Upper lobe of right lung (tissue), 1 donor: Measurements from ENCODE around the gene DAPK2. TPM values are rescaled to one million over a fixed set of nuclear protein-coding genes. Genes with fewer than 3 reads are reported as not detected.

Source experiments
- ATAC-seq: fragments of 200-7000 bp; cut with Tn5 transposase; one replicate; pipeline ENCODE4 v1.9.1; 2020; ENCODE audit warnings: mild to moderate bottlenecking, moderate library complexity
- DNase-seq: peaks from one replicate; pipeline ENCODE4 v3.0.0-alpha.2; 2020
- H3K27ac ChIP-seq: fragments of 200-600 bp; one replicate; pipeline ENCODE4 v1.8.0; 2022
- H3K27me3 ChIP-seq: fragments of 200-600 bp; one replicate; pipeline ENCODE4 v1.8.0; 2022; ENCODE audit warnings: mild to moderate bottlenecking
- H3K36me3 ChIP-seq: fragments of 200-600 bp; one replicate; pipeline ENCODE4 v1.8.0; 2022
- H3K4me1 ChIP-seq: fragments of 200-600 bp; one replicate; pipeline ENCODE4 v1.8.0; 2022
- H3K4me3 ChIP-seq: fragments of 200-600 bp; one replicate; pipeline ENCODE4 v1.8.0; 2022; ENCODE audit warnings: mild to moderate bottlenecking
- H3K9me3 ChIP-seq: fragments of 200-600 bp; one replicate; pipeline ENCODE4 v1.8.0; 2022
- CTCF ChIP-seq: fragments of 200-600 bp; IDR thresholded peaks from one replicate; pipeline ENCODE4 v1.8.0; 2022; ENCODE audit warnings: antibody characterized with exemption
- intact Hi-C: fragments of 100-400 bp; cut with DNase I; formaldehyde crosslinking; loops from one replicate; pipeline ENCODE4 v1.11.0; 2022
- total RNA-seq: library from RNA; stranded (reverse); fragmentation: NEBNext Ultra II Directional; extraction: Animal tissue kit (Norgen Biotek cat#: 25700); gene quantifications from one replicate; pipeline ENCODE4 v1.2.1, GENCODE V29; 2021
- donor health status: DM: no; HTN: yes; CAD: no; lungs with severe emphysema.

DAPK2 gene
- total RNA-seq, 1 donor from 2014 or later = 73.3 TPM

- intact Hi-C loops = no loop called here
- no peak for ATAC-seq
- H3K9me3 ChIP-seq = no peaks in the 10 kb centered on the region
- no peak for DNase-seq
- H3K4me1 ChIP-seq = peaks cover 5% of the 10 kb centered on the region
- no peak overlapping the region for H3K4me3 ChIP-seq
- TF ChIP-seq CTCF = no peak
- no peaks in the 10 kb centered on the region for H3K36me3 ChIP-seq
- no peak overlapping the region for H3K27ac ChIP-seq
- H3K27me3 ChIP-seq = no peaks in the 10 kb centered on the region
Observed at GRCh38 chr15:64051093-64051402, 4.8 kb upstream of the DAPK2 start.

- DNase-seq (peak; percentile 66), ATAC-seq (peak; percentile 58)
Observed at GRCh38 chr15:64050281-64051092, 4.2 kb upstream of the DAPK2 start.

GRCh38 chr15:64048781-64049460 is 2.6 kb upstream of the DAPK2 start:
- no peak overlapping the region for H3K4me3 ChIP-seq
- no peaks in the 10 kb centered on the region for H3K36me3 ChIP-seq
- no peak overlapping the region for H3K27ac ChIP-seq
- no peak for ATAC-seq
- no peaks in the 10 kb centered on the region for H3K27me3 ChIP-seq
- peaks cover 14% of the 10 kb centered on the region for H3K4me1 ChIP-seq
- no peak for TF ChIP-seq CTCF
- H3K9me3 ChIP-seq = no peaks in the 10 kb centered on the region
- no peak for DNase-seq
- intact Hi-C loops = no loop called here

More at GRCh38 chr15:64050281-64051092, 4.2 kb upstream of the DAPK2 start:
- intact Hi-C loops = no loop called here
- peaks cover 9% of the 10 kb centered on the region for H3K4me1 ChIP-seq
- H3K36me3 ChIP-seq = no peaks in the 10 kb centered on the region
- H3K4me3 ChIP-seq = no peak overlapping the region
- H3K9me3 ChIP-seq = no peaks in the 10 kb centered on the region
- no peaks in the 10 kb centered on the region for H3K27me3 ChIP-seq
- no peak overlapping the region for H3K27ac ChIP-seq
- no peak for TF ChIP-seq CTCF

- H3K4me3 ChIP-seq = peak overlapping the region; percentile 61
- ATAC-seq = peak; percentile 19
- TF ChIP-seq CTCF = no peak
- H3K27ac ChIP-seq = peak overlapping the region; percentile 45
- no peaks in the 10 kb centered on the region for H3K9me3 ChIP-seq
- DNase-seq = peak; percentile 74
- H3K36me3 ChIP-seq = no peaks in the 10 kb centered on the region
- intact Hi-C loops = no loop called here
- H3K27me3 ChIP-seq = no peaks in the 10 kb centered on the region
- H3K4me1 ChIP-seq = peaks cover 14% of the 10 kb centered on the region
Observed at GRCh38 chr15:64045774-64046420, 388 bp downstream of the DAPK2 start.

- H3K27me3 ChIP-seq = no peaks in the 10 kb centered on the region
- ATAC-seq (peak; percentile 2), DNase-seq (no peak)
- H3K4me3 ChIP-seq = peak overlapping the region; percentile 61
- H3K4me1 ChIP-seq = peaks cover 14% of the 10 kb centered on the region
- H3K9me3 ChIP-seq = no peaks in the 10 kb centered on the region
- peak overlapping the region; percentile 45 for H3K27ac ChIP-seq
- no peaks in the 10 kb centered on the region for H3K36me3 ChIP-seq
- no peak for TF ChIP-seq CTCF
- intact Hi-C loops = no loop called here
Observed at GRCh38 chr15:64045101-64045435, 1.2 kb downstream of the DAPK2 start.
